MM.1S (cell line): ENCODE results near the gene RERE.

ENCODE experiments used
- CTCF ChIP-seq: fragments of 300-600 bp; sonication (generic); IDR thresholded peaks from 2 replicates; pipeline ENCODE4 v1.5.1; 2016; ENCODE audit warnings: antibody characterized with exemption, low read length, mixed read lengths
- EZH2phosphoT487 ChIP-seq: fragments of 300-600 bp; sonication (generic); IDR thresholded peaks from 2 replicates; pipeline ENCODE4 v1.6.1; 2018; ENCODE audit warnings: antibody characterized with exemption, low read length

GRCh38 chr1:8714173-8714572 is 103.3 kb downstream of the RERE start:
- TF ChIP-seq CTCF (no peak), EZH2phosphoT487 (no peak)
